Epidermal melanocyte (primary cell): Measurements from ENCODE around the gene FKBP4.

Source experiments
- DNase-seq: peaks from one replicate; pipeline ENCODE4 v3.0.0; 2011; ENCODE audit warnings: low spot score; ENCODE audit not compliant: insufficient read length

FKBP4 gene

GRCh38 chr12:2812290-2813213 lies 17.8 kb downstream of the FKBP4 start, which contains the start of gene ITFG2:
Gene ITFG2, plus strand, starts transcription at chr12:2812668. Its CDS starts 93 bp downstream, at chr12:2812761.
- DNase-seq, result peak; percentile 93

- peak; percentile 63 for DNase-seq
These were observed 18.7 kb downstream of the FKBP4 start for GRCh38 chr12:2813214-2814185.

GRCh38 chr12:2819810-2820209 lies 25.0 kb downstream of the FKBP4 start:
- no peak for DNase-seq

- no peak for DNase-seq
These were observed 25.7 kb downstream of the FKBP4 start for GRCh38 chr12:2820432-2820831.

GRCh38 chr12:2823483-2823882 lies 28.7 kb downstream of the FKBP4 start:
- DNase-seq, result no peak

- no peak for DNase-seq
These were observed 29.8 kb downstream of the FKBP4 start for GRCh38 chr12:2824541-2824940.

GRCh38 chr12:2825132-2825531 lies 30.4 kb downstream of the FKBP4 start:
- DNase-seq, result no peak

GRCh38 chr12:2826036-2826435 lies 31.3 kb downstream of the FKBP4 start:
- DNase-seq, result no peak

- no peak for DNase-seq
These were observed 32.1 kb downstream of the FKBP4 start for GRCh38 chr12:2826721-2827515.

GRCh38 chr12:2829275-2829674 lies 34.5 kb downstream of the FKBP4 start:
- no peak for DNase-seq

- DNase-seq, result no peak
These were observed 37.9 kb downstream of the FKBP4 start for GRCh38 chr12:2832550-2833127.

GRCh38 chr12:2833327-2833726 lies 38.6 kb downstream of the FKBP4 start:
- no peak for DNase-seq

- DNase-seq, result no peak
These were observed 39.0 kb downstream of the FKBP4 start for GRCh38 chr12:2833810-2834209.

- peak; percentile 22 for DNase-seq
These were observed 40.1 kb downstream of the FKBP4 start, which contains the start of gene NRIP2 for GRCh38 chr12:2834581-2835491. Gene NRIP2, minus strand, starts transcription at chr12:2835035. Its CDS starts 52 bp downstream, at chr12:2834983.

GRCh38 chr12:2835691-2836403 lies 41.1 kb downstream of the FKBP4 start:
- no peak for DNase-seq

GRCh38 chr12:2836574-2836973 lies 41.8 kb downstream of the FKBP4 start:
- DNase-seq, result no peak

- DNase-seq, result no peak
These were observed 46.4 kb downstream of the FKBP4 start for GRCh38 chr12:2841056-2841650.

- no peak for DNase-seq
These were observed 48.2 kb downstream of the FKBP4 start for GRCh38 chr12:2842948-2843347.
